IMR-90 (cell line): ENCODE measurements around the gene EVA1C. TPM values are rescaled to one million over a fixed set of nuclear protein-coding genes. Genes with fewer than 3 reads are reported as not detected.

Experiments
- ATAC-seq: fragments of 200-7000 bp; cut with Tn5 transposase; 2 replicates; pipeline ENCODE4 v1.9.1; 2020; ENCODE audit warnings: low read depth, mild to moderate bottlenecking, moderate library complexity
- BruUV-seq: library from RNA; stranded (reverse); fragments of 400-500 nt; replicated peaks from 2 replicates; lab custom pipeline; 2021; lab: Mats Ljungman, UMichigan
- CTCF ChIA-PET: fragments of 300-600 bp; formaldehyde crosslinking; extraction: SDS; loops from one replicate; lab custom pipeline; 2021; ENCODE audit warnings: antibody characterized with exemption; lab: Yijun Ruan, JAX
- POLR2A ChIA-PET: fragments of 300-600 bp; sonication (Branson Sonifier 250); formaldehyde crosslinking; loops from one replicate; lab custom pipeline; 2022; ENCODE audit warnings: antibody characterized with exemption; ENCODE audit not compliant: unreplicated experiment; lab: Charles Lee
- DNase-seq: peaks from one replicate; pipeline ENCODE4 v3.0.0; 2013
- H2AFZ ChIP-seq: replicated peaks from 2 replicates; pipeline ENCODE3; 2013; ENCODE audit warnings: low read length, mild to moderate bottlenecking; ENCODE audit not compliant: poor library complexity
- H2AK5ac ChIP-seq: 2 replicates; pipeline ENCODE4 v1.6.1; 2013; ENCODE audit warnings: low read depth, low read length, inconsistent platforms
- H2AK9ac ChIP-seq: replicated peaks from 2 replicates; pipeline ENCODE3; 2013; ENCODE audit warnings: mild to moderate bottlenecking, low read depth, low read length, moderate library complexity; ENCODE audit not compliant: poor library complexity
- H2BK120ac ChIP-seq: 2 replicates; pipeline ENCODE4 v1.6.1; 2013; ENCODE audit warnings: low read depth, low read length, inconsistent platforms
- H2BK15ac ChIP-seq: 3 replicates; pipeline ENCODE4 v1.6.1; 2013; ENCODE audit warnings: low read depth, low read length, inconsistent platforms
- H2BK20ac ChIP-seq: 2 replicates; pipeline ENCODE4 v1.6.1; 2013; ENCODE audit warnings: low read depth, mild to moderate bottlenecking, inconsistent platforms, low read length, moderate library complexity
- H2BK5ac ChIP-seq: 2 replicates; pipeline ENCODE4 v1.6.1; 2013; ENCODE audit warnings: mild to moderate bottlenecking, low read depth, low read length, inconsistent platforms; ENCODE audit not compliant: poor library complexity, severe bottlenecking
- H3K14ac ChIP-seq: replicated peaks from 2 replicates; pipeline ENCODE4 v1.6.1; 2013; ENCODE audit warnings: low read depth, low read length, inconsistent platforms
- H3K18ac ChIP-seq: 2 replicates; pipeline ENCODE4 v1.6.1; 2013; ENCODE audit warnings: low read depth, low read length, control low read depth
- H3K23ac ChIP-seq: 2 replicates; pipeline ENCODE4 v1.6.1; 2013; ENCODE audit warnings: low read depth, low read length, inconsistent platforms
- H3K27ac ChIP-seq: 2 replicates; pipeline ENCODE4 v1.5.1; 2013; ENCODE audit warnings: mild to moderate bottlenecking, control low read depth, low read length; ENCODE audit not compliant: insufficient read depth
- H3K27me3 ChIP-seq: 2 replicates; pipeline ENCODE4 v1.6.1; 2013; ENCODE audit warnings: low read length; ENCODE audit not compliant: control insufficient read depth, insufficient read depth
- H3K36me3 ChIP-seq: 2 replicates; pipeline ENCODE4 v1.6.1; 2013; ENCODE audit warnings: low read length, mixed read lengths; ENCODE audit not compliant: control insufficient read depth, insufficient read depth
- H3K4ac ChIP-seq: 2 replicates; pipeline ENCODE4 v1.6.1; 2013; ENCODE audit warnings: low read depth, low read length, inconsistent platforms
- H3K4me1 ChIP-seq: 2 replicates; pipeline ENCODE4 v1.6.1; 2013; ENCODE audit warnings: low read length, mixed read lengths; ENCODE audit not compliant: control insufficient read depth, insufficient read depth
- H3K4me2 ChIP-seq: 2 replicates; pipeline ENCODE4 v1.6.1; 2013; ENCODE audit warnings: low read depth, mild to moderate bottlenecking, control low read depth, low read length, moderate library complexity
- H3K4me3 ChIP-seq: 2 replicates; pipeline ENCODE4 v1.5.1; 2013; ENCODE audit warnings: low read depth, mild to moderate bottlenecking, control low read depth, low read length, moderate library complexity; ENCODE audit not compliant: insufficient read depth
- H3K56ac ChIP-seq: 2 replicates; pipeline ENCODE4 v1.6.1; 2013; ENCODE audit warnings: low read length, inconsistent platforms; ENCODE audit not compliant: insufficient read depth; ENCODE audit errors: extremely low read depth
- H3K79me1 ChIP-seq, 2 experiments: 2 replicates each; pipeline ENCODE4 v1.6.1; 2013; ENCODE audit warnings: low read length in 2 of 2, inconsistent platforms in 1 of 2, low read depth in 1 of 2
- H3K9ac ChIP-seq: 2 replicates; pipeline ENCODE4 v1.6.1; 2013; ENCODE audit warnings: low read depth, low read length, control low read depth
- H3K9me1 ChIP-seq: 2 replicates; pipeline ENCODE4 v1.6.1; 2013; ENCODE audit warnings: low read length, inconsistent platforms; ENCODE audit not compliant: insufficient read depth
- H3K9me3 ChIP-seq: 2 replicates; pipeline ENCODE4 v1.6.1; 2013; ENCODE audit warnings: low read length; ENCODE audit not compliant: control insufficient read depth, insufficient read depth
- H4K20me1 ChIP-seq: 2 replicates; pipeline ENCODE4 v1.6.1; 2013; ENCODE audit warnings: low read length, inconsistent platforms; ENCODE audit not compliant: insufficient read depth
- H4K5ac ChIP-seq: 2 replicates; pipeline ENCODE4 v1.6.1; 2013; ENCODE audit warnings: mild to moderate bottlenecking, low read depth, low read length, control low read depth
- H4K8ac ChIP-seq, 2 experiments: 2 replicates each; pipeline ENCODE4 v1.6.1; 2013; ENCODE audit warnings: low read depth in 2 of 2, low read length in 2 of 2, control low read depth in 1 of 2, inconsistent platforms in 1 of 2
- H4K91ac ChIP-seq: 2 replicates; pipeline ENCODE4 v1.6.1; 2013; ENCODE audit warnings: low read depth, low read length, inconsistent platforms; ENCODE audit not compliant: insufficient read depth
- CEBPB ChIP-seq: IDR thresholded peaks from 2 replicates; pipeline ENCODE4 v1.6.1; 2012; ENCODE audit warnings: low read depth, low read length, improper control_type of control experiment
- CHD1 ChIP-seq: IDR thresholded peaks from 2 replicates; pipeline ENCODE4 v1.6.1; 2012; ENCODE audit warnings: low read depth, low read length, improper control_type of control experiment
- FOS ChIP-seq: fragments of 150-350 bp; IDR thresholded peaks from 2 replicates; pipeline ENCODE4 v1.6.1; 2016; ENCODE audit warnings: low read depth, low read length
- NFE2L2 ChIP-seq: fragments of 150-350 bp; IDR thresholded peaks from 2 replicates; pipeline ENCODE4 v1.6.1; 2016; ENCODE audit warnings: low read depth, mild to moderate bottlenecking, low read length
- POLR2A ChIP-seq: IDR thresholded peaks from 2 replicates; pipeline ENCODE4 v1.6.1; 2012; ENCODE audit warnings: mild to moderate bottlenecking, low read depth, low read length
- RAD21 ChIP-seq: IDR thresholded peaks from 2 replicates; pipeline ENCODE4 v1.6.1; 2012; ENCODE audit warnings: low read length, improper control_type of control experiment
- RCOR1 ChIP-seq: IDR thresholded peaks from 2 replicates; pipeline ENCODE4 v1.6.1; 2012; ENCODE audit warnings: mild to moderate bottlenecking, low read length, improper control_type of control experiment; ENCODE audit not compliant: insufficient replicate concordance
- RFX5 ChIP-seq: IDR thresholded peaks from 2 replicates; pipeline ENCODE4 v1.8.0; 2012; ENCODE audit warnings: low read depth, mild to moderate bottlenecking, low read length, moderate library complexity
- WGBS, 2 experiments: methylation state at CpG; one replicate each; pipeline versions ENCODE4 v1.1.5 to v1.1.7; 2013; ENCODE audit warnings: missing lambda C conversion rate in 2 of 2; ENCODE audit not compliant: insufficient read length in 1 of 2; ENCODE audit errors: extremely low coverage in 2 of 2; 5-methylcytosine and 5-hydroxymethylcytosine counted together
- dilution Hi-C: fragments of 300-500 bp; cut with HindIII; formaldehyde crosslinking; loops from one replicate; pipeline ENCODE4 v1.14.3; 2018; ENCODE audit warnings: low sequenced_read_pairs; ENCODE audit not compliant: unreplicated experiment
- in situ Hi-C: fragments of 300-500 bp; cut with MboI; formaldehyde crosslinking; loops from 3 replicates; pipeline ENCODE4 v1.14.3; 2019; ENCODE audit warnings: low sequenced_read_pairs, inconsistent platforms, mixed read lengths
- intact Hi-C: fragments of 100-400 bp; cut with micrococcal nuclease; formaldehyde crosslinking; loops from 2 replicates; pipeline ENCODE4 v1.10.0; 2022
- polyA plus RNA-seq, 3 experiments: library from polyadenylated mRNA; depleted of rRNA; stranded (reverse); fragments of >200 nt; gene quantifications; 2 replicates each; pipeline ENCODE4 v1.2.3, GENCODE V29; 2012; ENCODE audit warnings: low replicate concordance in 1 of 3
- total RNA-seq: library from RNA; depleted of rRNA; stranded (reverse); fragments of >200 nt; gene quantifications from 2 replicates; pipeline ENCODE4 v1.2.3, GENCODE V29; 2012
- TF ChIP-seq, protein P1 (sequence below): conservative IDR thresholded peaks from 2 replicates; pipeline ENCODE4 v1.5.1; 2012; ENCODE audit warnings: mild to moderate bottlenecking, low read depth, low read length, improper control_type of control experiment
- TF ChIP-seq, protein P2 (sequence below): fragments of 150-350 bp; IDR thresholded peaks from 2 replicates; pipeline ENCODE4 v1.6.1; 2017; ENCODE audit warnings: mild to moderate bottlenecking, antibody characterized with exemption, low read length, low read depth

The EVA1C gene
- total and polyA plus RNA-seq, 2 of the 4 experiments (the other 2 are of a cell fraction): 0.72 to 1.1 TPM

DNA sequence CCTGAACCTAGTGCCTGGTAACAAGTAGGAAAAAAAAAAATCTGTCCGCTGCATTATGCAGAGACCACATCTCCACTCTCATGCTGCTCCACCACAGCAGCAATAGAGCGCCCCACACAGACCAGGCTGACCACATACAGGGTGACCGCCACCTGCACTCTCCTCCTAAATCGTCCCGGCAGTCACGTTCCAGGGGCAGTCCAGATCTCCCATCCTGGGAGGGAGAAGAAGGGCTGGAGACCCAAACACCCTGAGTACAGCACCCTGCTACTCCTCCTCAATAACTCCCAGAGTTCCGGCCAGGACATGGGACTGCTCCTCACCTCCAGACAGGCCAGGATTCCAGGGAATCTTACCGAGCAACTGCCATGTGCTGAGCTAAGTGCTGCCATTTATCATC, 35.0 kb upstream of the EVA1C start:
- no peak overlapping the region for H4K91ac ChIP-seq
- WGBS, 2 experiments: 86% methylated on average over 1 of the region's 8 CpGs; no CpG with 5 or more reads in 1 of the 2 experiments
- H2BK120ac ChIP-seq: no peak overlapping the region
- H3K36me3 ChIP-seq: peaks cover 34% of the 10 kb centered on the region
- H3K14ac ChIP-seq: no peak overlapping the region
- no peak overlapping the region for H2AFZ ChIP-seq
- H3K27ac ChIP-seq: no peak overlapping the region
- H2BK5ac ChIP-seq: no peak overlapping the region
- no peak for DNase-seq
- dilution Hi-C loops (no loop called here), intact Hi-C loops (no loop called here), in situ Hi-C loops (loop anchor here (25.0 kb wide), 1 partner anchor 360 kb away; the partner anchor contains the start of gene SYNJ1)
- H2BK20ac ChIP-seq: no peak overlapping the region
- H3K18ac ChIP-seq: no peak overlapping the region
- no peaks in the 10 kb centered on the region; the same call in 1 of the 2 replicates for H3K9me1 ChIP-seq
- no peak overlapping the region for H3K4me3 ChIP-seq
- H2AK5ac ChIP-seq: no peak overlapping the region
- H3K4me2 ChIP-seq: no peak overlapping the region
- peaks cover 5% of the 10 kb centered on the region for H3K4me1 ChIP-seq
- CTCF ChIA-PET: no interaction called here
- no peak overlapping the region for H4K8ac ChIP-seq
- no TSS peak for BruUV-seq
- TF ChIP-seq, protein P1, sequence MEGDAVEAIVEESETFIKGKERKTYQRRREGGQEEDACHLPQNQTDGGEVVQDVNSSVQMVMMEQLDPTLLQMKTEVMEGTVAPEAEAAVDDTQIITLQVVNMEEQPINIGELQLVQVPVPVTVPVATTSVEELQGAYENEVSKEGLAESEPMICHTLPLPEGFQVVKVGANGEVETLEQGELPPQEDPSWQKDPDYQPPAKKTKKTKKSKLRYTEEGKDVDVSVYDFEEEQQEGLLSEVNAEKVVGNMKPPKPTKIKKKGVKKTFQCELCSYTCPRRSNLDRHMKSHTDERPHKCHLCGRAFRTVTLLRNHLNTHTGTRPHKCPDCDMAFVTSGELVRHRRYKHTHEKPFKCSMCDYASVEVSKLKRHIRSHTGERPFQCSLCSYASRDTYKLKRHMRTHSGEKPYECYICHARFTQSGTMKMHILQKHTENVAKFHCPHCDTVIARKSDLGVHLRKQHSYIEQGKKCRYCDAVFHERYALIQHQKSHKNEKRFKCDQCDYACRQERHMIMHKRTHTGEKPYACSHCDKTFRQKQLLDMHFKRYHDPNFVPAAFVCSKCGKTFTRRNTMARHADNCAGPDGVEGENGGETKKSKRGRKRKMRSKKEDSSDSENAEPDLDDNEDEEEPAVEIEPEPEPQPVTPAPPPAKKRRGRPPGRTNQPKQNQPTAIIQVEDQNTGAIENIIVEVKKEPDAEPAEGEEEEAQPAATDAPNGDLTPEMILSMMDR: no peak
- TF ChIP-seq CHD1 (no peak), RAD21 (no peak), RFX5 (no peak), POLR2A (no peak), FOS (no peak), RCOR1 (no peak), CEBPB (no peak), NFE2L2 (no peak)
- TF ChIP-seq, protein P2, sequence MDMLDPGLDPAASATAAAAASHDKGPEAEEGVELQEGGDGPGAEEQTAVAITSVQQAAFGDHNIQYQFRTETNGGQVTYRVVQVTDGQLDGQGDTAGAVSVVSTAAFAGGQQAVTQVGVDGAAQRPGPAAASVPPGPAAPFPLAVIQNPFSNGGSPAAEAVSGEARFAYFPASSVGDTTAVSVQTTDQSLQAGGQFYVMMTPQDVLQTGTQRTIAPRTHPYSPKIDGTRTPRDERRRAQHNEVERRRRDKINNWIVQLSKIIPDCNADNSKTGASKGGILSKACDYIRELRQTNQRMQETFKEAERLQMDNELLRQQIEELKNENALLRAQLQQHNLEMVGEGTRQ: no peak
- no peak overlapping the region for H2AK9ac ChIP-seq
- H3K9me3 ChIP-seq: no peaks in the 10 kb centered on the region
- no peaks in the 10 kb centered on the region for H3K27me3 ChIP-seq
- H4K20me1 ChIP-seq: no peaks in the 10 kb centered on the region
- H3K23ac ChIP-seq: no peak overlapping the region
- POLR2A ChIA-PET: no interaction called here
- H3K9ac ChIP-seq: no peak overlapping the region
- peaks cover 25 to 44% of the 10 kb centered on the region in 2 experiments for H3K79me1 ChIP-seq
- H3K56ac ChIP-seq: no peak overlapping the region
- no peak overlapping the region for H2BK15ac ChIP-seq
- H4K5ac ChIP-seq: no peak overlapping the region
- H3K4ac ChIP-seq: no peak overlapping the region
- no peak for ATAC-seq
